GM23338 (cell line): ENCODE data around the gene HES4. TPM values are rescaled to one million over a fixed set of nuclear protein-coding genes. Genes with fewer than 3 reads are reported as not detected.

Experiments
- ATAC-seq: fragments of 200-7000 bp; cut with Tn5 transposase; 3 replicates; pipeline ENCODE4 v1.9.1; 2020
- DNase-seq: peaks from one replicate; pipeline ENCODE4 v3.0.0-alpha.2; 2015; ENCODE audit warnings: low spot score
- H2AFZ ChIP-seq: fragments of 200-600 bp; sonication (generic); 2 replicates; pipeline ENCODE4 v1.8.0; 2016; ENCODE audit warnings: antibody characterized with exemption, mild to moderate bottlenecking, moderate library complexity
- H3F3A ChIP-seq: fragments of 200-600 bp; sonication (generic); replicated peaks from 2 replicates; pipeline ENCODE4 v1.8.0; 2017; ENCODE audit warnings: antibody characterized with exemption, mixed run types, low read depth
- H3K27ac ChIP-seq: fragments of 200-600 bp; sonication (generic); 2 replicates; pipeline ENCODE4 v1.6.1; 2016; ENCODE audit warnings: low read depth
- H3K27me3 ChIP-seq: fragments of 200-600 bp; sonication (generic); 2 replicates; pipeline ENCODE4 v1.8.0; 2016; ENCODE audit warnings: mild to moderate bottlenecking, mixed run types, moderate library complexity; ENCODE audit not compliant: insufficient read depth
- H3K36me3 ChIP-seq: fragments of 200-600 bp; sonication (generic); 2 replicates; pipeline ENCODE4 v1.8.0; 2016; ENCODE audit warnings: mild to moderate bottlenecking; ENCODE audit not compliant: insufficient read depth
- H3K4me1 ChIP-seq: fragments of 200-600 bp; sonication (generic); 2 replicates; pipeline ENCODE4 v1.8.0; 2016; ENCODE audit warnings: mild to moderate bottlenecking, moderate library complexity; ENCODE audit not compliant: insufficient read depth
- H3K4me2 ChIP-seq: fragments of 200-600 bp; sonication (generic); 2 replicates; pipeline ENCODE4 v1.7.1; 2017; ENCODE audit warnings: mixed run types
- H3K4me3 ChIP-seq: fragments of 200-600 bp; sonication (generic); 2 replicates; pipeline ENCODE4 v1.6.1; 2016; ENCODE audit warnings: mixed run types
- H3K79me2 ChIP-seq: fragments of 200-600 bp; sonication (generic); replicated peaks from 2 replicates; pipeline ENCODE4 v1.8.0; 2017; ENCODE audit warnings: mild to moderate bottlenecking; ENCODE audit not compliant: insufficient read depth
- H3K9me2 ChIP-seq: fragments of 200-600 bp; sonication (generic); 2 replicates; pipeline ENCODE4 v1.8.0; 2017; ENCODE audit not compliant: insufficient read depth
- H4K20me1 ChIP-seq: fragments of 200-600 bp; sonication (generic); replicated peaks from 2 replicates; pipeline ENCODE4 v1.8.0; 2017; ENCODE audit warnings: mild to moderate bottlenecking; ENCODE audit not compliant: insufficient read depth
- H3K27ac Mint-ChIP-seq: 2 replicates; pipeline ENCODE4 v1.8.0; 2020; ENCODE audit warnings: inconsistent platforms, mild to moderate bottlenecking, moderate library complexity, mixed read lengths
- H3K27me3 Mint-ChIP-seq: 3 replicates; pipeline ENCODE4 v1.8.0; 2022; ENCODE audit warnings: low read depth, mild to moderate bottlenecking, moderate library complexity, mixed read lengths, inconsistent platforms; ENCODE audit not compliant: insufficient read depth, poor library complexity
- H3K36me3 Mint-ChIP-seq: 3 replicates; pipeline ENCODE4 v1.8.0; 2021; ENCODE audit warnings: low read depth, mild to moderate bottlenecking, inconsistent platforms, moderate library complexity, mixed read lengths
- H3K4me1 Mint-ChIP-seq: 3 replicates; pipeline ENCODE4 v1.8.0; 2020; ENCODE audit warnings: mild to moderate bottlenecking, inconsistent platforms, mixed read lengths
- H3K4me3 Mint-ChIP-seq: 3 replicates; pipeline ENCODE4 v1.8.0; 2021; ENCODE audit warnings: moderate library complexity, mild to moderate bottlenecking, inconsistent platforms, mixed read lengths
- H3K9me3 Mint-ChIP-seq: 3 replicates; pipeline ENCODE4 v1.8.0; 2020; ENCODE audit warnings: moderate library complexity, mild to moderate bottlenecking, inconsistent platforms, mixed read lengths
- CREB1 ChIP-seq: fragments of 250-450 bp; sonication (Bioruptor Pico); IDR thresholded peaks from 2 replicates; pipeline ENCODE4 v1.5.0; 2020; ENCODE audit warnings: low read depth, mild to moderate bottlenecking, moderate library complexity
- ETS1 ChIP-seq: IDR thresholded peaks from 2 replicates; pipeline ENCODE4 v1.6.1; 2016; ENCODE audit warnings: antibody characterized with exemption
- EZH2 ChIP-seq: fragments of 200-600 bp; sonication (generic); IDR thresholded peaks from one replicate; pipeline ENCODE4 v1.8.0; 2017; ENCODE audit warnings: antibody characterized with exemption, mild to moderate bottlenecking, low read depth; ENCODE audit not compliant: unreplicated experiment
- EZH2phosphoT487 ChIP-seq: fragments of 200-600 bp; sonication (generic); IDR thresholded peaks from one replicate; pipeline ENCODE4 v1.8.1; 2018; ENCODE audit warnings: antibody characterized with exemption; ENCODE audit not compliant: unreplicated experiment
- JUNB ChIP-seq: IDR thresholded peaks from one replicate; pipeline ENCODE4 v1.6.1; 2016; ENCODE audit warnings: antibody characterized with exemption; ENCODE audit not compliant: unreplicated experiment
- NANOG ChIP-seq: IDR thresholded peaks from 2 replicates; pipeline ENCODE4 v1.6.1; 2016; ENCODE audit warnings: antibody characterized with exemption, borderline replicate concordance
- POLR2AphosphoS5 ChIP-seq: IDR thresholded peaks from 2 replicates; pipeline ENCODE4 v1.6.1; 2016; ENCODE audit warnings: antibody characterized with exemption, low read depth
- STAT1 ChIP-seq: IDR thresholded peaks from one replicate; pipeline ENCODE4 v1.6.1; 2016; ENCODE audit warnings: antibody characterized with exemption; ENCODE audit not compliant: unreplicated experiment
- ZNF114 ChIP-seq: fragments of 250-450 bp; sonication (Bioruptor Pico); IDR thresholded peaks from 2 replicates; pipeline ENCODE4 v1.5.0; 2020; ENCODE audit warnings: mild to moderate bottlenecking, moderate library complexity
- ZNF331 ChIP-seq: fragments of 250-450 bp; sonication (Bioruptor Pico); IDR thresholded peaks from 2 replicates; pipeline ENCODE4 v1.5.0; 2020; ENCODE audit warnings: low read depth, mild to moderate bottlenecking, moderate library complexity
- ZNF462 ChIP-seq: fragments of 250-450 bp; sonication (Bioruptor Pico); IDR thresholded peaks from 2 replicates; pipeline ENCODE4 v1.5.0; 2020; ENCODE audit warnings: mild to moderate bottlenecking, moderate library complexity
- polyA plus RNA-seq: library from polyadenylated mRNA; unstranded; fragments of >200 nt; fragmentation: Nextera tagmentation; extraction: Ambion mirVana; gene quantifications from 2 replicates; pipeline ENCODE4 v1.2.1, GENCODE V29; 2016
- total RNA-seq: library from RNA; depleted of rRNA; stranded (reverse); fragments of >200 nt; shearing (Covaris generic); gene quantifications from 2 replicates; pipeline ENCODE4 v1.2.3, GENCODE V29; 2014
- TF ChIP-seq, protein P1 (sequence below), 2 experiments: fragments of 200-600 bp in 1 of 2; sonication (generic) in 1 of 2; conservative IDR thresholded peaks; 2 replicates each; pipeline versions ENCODE4 v1.5.1 to v1.6.1; 2016 to 2017; ENCODE audit warnings: antibody characterized with exemption in 2 of 2, low read depth in 2 of 2, mild to moderate bottlenecking in 2 of 2, moderate library complexity in 1 of 2
- TF ChIP-seq, protein P2 (sequence below): IDR thresholded peaks from one replicate; pipeline ENCODE4 v1.6.1; 2018; ENCODE audit warnings: antibody characterized with exemption; ENCODE audit not compliant: unreplicated experiment

Gene HES4
- total and polyA plus RNA-seq, 2 experiments from 2014 or later = 2.3 to 6.7 TPM

DNA sequence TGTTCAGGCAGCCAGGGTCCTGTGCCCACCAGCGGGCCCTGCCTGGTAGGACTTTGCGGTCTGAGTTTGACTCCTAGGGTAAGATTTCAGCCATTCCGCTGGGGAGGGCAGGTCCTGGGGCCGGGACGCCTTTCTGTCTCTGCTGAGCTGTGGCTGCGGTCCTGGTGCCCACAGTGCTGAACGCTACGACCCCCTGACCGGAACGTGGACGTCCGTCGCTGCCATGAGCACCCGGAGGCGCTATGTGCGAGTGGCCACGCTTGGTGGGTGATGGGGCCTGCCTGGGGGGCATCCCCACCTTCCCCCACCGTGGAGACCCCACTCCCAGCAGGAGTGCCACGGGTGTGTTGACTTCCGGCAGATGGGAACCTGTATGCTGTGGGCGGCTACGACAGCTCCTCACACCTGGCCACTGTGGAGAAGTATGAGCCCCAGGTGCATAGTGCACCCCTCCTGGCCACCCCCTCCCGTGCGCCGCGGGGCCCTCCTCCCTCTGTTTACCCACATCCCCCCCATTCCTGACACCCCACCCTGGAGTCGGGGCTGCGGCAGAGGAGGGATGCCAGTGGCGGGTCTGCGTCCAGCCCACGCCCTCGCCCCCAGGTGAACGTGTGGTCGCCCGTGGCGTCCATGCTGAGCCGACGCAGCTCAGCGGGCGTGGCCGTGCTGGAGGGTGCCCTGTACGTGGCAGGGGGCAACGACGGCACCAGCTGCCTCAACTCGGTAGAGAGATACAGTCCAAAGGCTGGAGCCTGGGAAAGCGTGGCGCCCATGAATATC lies 36.0 kb downstream of the HES4 start:
- Histone ChIP-seq H2AFZ (no peak overlapping the region), H3K4me1 (no peaks in the 10 kb centered on the region), H3F3A (no peaks in the 10 kb centered on the region), H3K27me3 (peaks cover 38% of the 10 kb centered on the region), H3K27ac (no peak overlapping the region), H4K20me1 (no peaks in the 10 kb centered on the region), H3K4me2 (no peak overlapping the region), H3K9me2 (no peaks in the 10 kb centered on the region), H3K4me3 (no peak overlapping the region), H3K36me3 (no peaks in the 10 kb centered on the region), H3K79me2 (peaks cover under 1% of the 10 kb centered on the region; the same call in 1 of the 2 replicates)
- Mint-ChIP-seq H3K27ac (no peak overlapping the region), H3K36me3 (peaks cover 2% of the 10 kb centered on the region; the same call in 2 of the 3 replicates), H3K27me3 (peaks cover 42% of the 10 kb centered on the region), H3K9me3 (no peaks in the 10 kb centered on the region), H3K4me3 (no peak overlapping the region), H3K4me1 (no peaks in the 10 kb centered on the region)
- TF ChIP-seq, protein P1, sequence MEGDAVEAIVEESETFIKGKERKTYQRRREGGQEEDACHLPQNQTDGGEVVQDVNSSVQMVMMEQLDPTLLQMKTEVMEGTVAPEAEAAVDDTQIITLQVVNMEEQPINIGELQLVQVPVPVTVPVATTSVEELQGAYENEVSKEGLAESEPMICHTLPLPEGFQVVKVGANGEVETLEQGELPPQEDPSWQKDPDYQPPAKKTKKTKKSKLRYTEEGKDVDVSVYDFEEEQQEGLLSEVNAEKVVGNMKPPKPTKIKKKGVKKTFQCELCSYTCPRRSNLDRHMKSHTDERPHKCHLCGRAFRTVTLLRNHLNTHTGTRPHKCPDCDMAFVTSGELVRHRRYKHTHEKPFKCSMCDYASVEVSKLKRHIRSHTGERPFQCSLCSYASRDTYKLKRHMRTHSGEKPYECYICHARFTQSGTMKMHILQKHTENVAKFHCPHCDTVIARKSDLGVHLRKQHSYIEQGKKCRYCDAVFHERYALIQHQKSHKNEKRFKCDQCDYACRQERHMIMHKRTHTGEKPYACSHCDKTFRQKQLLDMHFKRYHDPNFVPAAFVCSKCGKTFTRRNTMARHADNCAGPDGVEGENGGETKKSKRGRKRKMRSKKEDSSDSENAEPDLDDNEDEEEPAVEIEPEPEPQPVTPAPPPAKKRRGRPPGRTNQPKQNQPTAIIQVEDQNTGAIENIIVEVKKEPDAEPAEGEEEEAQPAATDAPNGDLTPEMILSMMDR (conservative IDR thresholded peaks at IDR 0.05; ENCODE audit: low read depth in 2 of 2) = no peak
- TF ChIP-seq ZNF462 (no peak), EZH2phosphoT487 (no peak), EZH2 (no peak), ETS1 (no peak), JUNB (no peak), STAT1 (no peak), POLR2AphosphoS5 (no peak), ZNF331 (CRISPR knock-in tag) (no peak), NANOG (no peak), ZNF114 (CRISPR knock-in tag) (no peak), CREB1 (CRISPR knock-in tag) (no peak)
- TF ChIP-seq, protein P2, sequence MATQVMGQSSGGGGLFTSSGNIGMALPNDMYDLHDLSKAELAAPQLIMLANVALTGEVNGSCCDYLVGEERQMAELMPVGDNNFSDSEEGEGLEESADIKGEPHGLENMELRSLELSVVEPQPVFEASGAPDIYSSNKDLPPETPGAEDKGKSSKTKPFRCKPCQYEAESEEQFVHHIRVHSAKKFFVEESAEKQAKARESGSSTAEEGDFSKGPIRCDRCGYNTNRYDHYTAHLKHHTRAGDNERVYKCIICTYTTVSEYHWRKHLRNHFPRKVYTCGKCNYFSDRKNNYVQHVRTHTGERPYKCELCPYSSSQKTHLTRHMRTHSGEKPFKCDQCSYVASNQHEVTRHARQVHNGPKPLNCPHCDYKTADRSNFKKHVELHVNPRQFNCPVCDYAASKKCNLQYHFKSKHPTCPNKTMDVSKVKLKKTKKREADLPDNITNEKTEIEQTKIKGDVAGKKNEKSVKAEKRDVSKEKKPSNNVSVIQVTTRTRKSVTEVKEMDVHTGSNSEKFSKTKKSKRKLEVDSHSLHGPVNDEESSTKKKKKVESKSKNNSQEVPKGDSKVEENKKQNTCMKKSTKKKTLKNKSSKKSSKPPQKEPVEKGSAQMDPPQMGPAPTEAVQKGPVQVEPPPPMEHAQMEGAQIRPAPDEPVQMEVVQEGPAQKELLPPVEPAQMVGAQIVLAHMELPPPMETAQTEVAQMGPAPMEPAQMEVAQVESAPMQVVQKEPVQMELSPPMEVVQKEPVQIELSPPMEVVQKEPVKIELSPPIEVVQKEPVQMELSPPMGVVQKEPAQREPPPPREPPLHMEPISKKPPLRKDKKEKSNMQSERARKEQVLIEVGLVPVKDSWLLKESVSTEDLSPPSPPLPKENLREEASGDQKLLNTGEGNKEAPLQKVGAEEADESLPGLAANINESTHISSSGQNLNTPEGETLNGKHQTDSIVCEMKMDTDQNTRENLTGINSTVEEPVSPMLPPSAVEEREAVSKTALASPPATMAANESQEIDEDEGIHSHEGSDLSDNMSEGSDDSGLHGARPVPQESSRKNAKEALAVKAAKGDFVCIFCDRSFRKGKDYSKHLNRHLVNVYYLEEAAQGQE = no peak
- no peak for DNase-seq
- no peak for ATAC-seq
